Measurements from ENCODE around the gene ADRB2.

DNA sequence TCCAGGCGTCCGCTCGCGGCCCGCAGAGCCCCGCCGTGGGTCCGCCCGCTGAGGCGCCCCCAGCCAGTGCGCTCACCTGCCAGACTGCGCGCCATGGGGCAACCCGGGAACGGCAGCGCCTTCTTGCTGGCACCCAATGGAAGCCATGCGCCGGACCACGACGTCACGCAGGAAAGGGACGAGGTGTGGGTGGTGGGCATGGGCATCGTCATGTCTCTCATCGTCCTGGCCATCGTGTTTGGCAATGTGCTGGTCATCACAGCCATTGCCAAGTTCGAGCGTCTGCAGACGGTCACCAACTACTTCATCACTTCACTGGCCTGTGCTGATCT is 294 bp downstream of the ADRB2 start:
- TF ChIP-seq, protein P1, sequence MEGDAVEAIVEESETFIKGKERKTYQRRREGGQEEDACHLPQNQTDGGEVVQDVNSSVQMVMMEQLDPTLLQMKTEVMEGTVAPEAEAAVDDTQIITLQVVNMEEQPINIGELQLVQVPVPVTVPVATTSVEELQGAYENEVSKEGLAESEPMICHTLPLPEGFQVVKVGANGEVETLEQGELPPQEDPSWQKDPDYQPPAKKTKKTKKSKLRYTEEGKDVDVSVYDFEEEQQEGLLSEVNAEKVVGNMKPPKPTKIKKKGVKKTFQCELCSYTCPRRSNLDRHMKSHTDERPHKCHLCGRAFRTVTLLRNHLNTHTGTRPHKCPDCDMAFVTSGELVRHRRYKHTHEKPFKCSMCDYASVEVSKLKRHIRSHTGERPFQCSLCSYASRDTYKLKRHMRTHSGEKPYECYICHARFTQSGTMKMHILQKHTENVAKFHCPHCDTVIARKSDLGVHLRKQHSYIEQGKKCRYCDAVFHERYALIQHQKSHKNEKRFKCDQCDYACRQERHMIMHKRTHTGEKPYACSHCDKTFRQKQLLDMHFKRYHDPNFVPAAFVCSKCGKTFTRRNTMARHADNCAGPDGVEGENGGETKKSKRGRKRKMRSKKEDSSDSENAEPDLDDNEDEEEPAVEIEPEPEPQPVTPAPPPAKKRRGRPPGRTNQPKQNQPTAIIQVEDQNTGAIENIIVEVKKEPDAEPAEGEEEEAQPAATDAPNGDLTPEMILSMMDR (IDR thresholded peaks at IDR 0.05), result no peak
- no peak for TF ChIP-seq POLR2A (IDR thresholded peaks at IDR 0.05)
